SU-DHL-6 (cell line): ENCODE data around the gene GLOD4.

Experiments
- EZH2phosphoT487 ChIP-seq: fragments of 200-600 bp; sonication (generic), shearing (Covaris generic); conservative IDR thresholded peaks from 2 replicates; pipeline ENCODE4 v1.6.1; 2018; ENCODE audit warnings: mild to moderate bottlenecking, antibody characterized with exemption, low read length, moderate library complexity, mixed read lengths
- TF ChIP-seq, protein P1 (sequence below): fragments of 200-600 bp; sonication (generic); IDR thresholded peaks from one replicate; pipeline ENCODE4 v1.5.1; 2017; ENCODE audit warnings: antibody characterized with exemption, mild to moderate bottlenecking, low read length, moderate library complexity; ENCODE audit not compliant: insufficient read depth, poor library complexity, severe bottlenecking

- TF ChIP-seq, protein P1, sequence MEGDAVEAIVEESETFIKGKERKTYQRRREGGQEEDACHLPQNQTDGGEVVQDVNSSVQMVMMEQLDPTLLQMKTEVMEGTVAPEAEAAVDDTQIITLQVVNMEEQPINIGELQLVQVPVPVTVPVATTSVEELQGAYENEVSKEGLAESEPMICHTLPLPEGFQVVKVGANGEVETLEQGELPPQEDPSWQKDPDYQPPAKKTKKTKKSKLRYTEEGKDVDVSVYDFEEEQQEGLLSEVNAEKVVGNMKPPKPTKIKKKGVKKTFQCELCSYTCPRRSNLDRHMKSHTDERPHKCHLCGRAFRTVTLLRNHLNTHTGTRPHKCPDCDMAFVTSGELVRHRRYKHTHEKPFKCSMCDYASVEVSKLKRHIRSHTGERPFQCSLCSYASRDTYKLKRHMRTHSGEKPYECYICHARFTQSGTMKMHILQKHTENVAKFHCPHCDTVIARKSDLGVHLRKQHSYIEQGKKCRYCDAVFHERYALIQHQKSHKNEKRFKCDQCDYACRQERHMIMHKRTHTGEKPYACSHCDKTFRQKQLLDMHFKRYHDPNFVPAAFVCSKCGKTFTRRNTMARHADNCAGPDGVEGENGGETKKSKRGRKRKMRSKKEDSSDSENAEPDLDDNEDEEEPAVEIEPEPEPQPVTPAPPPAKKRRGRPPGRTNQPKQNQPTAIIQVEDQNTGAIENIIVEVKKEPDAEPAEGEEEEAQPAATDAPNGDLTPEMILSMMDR, result no peak
- TF ChIP-seq EZH2phosphoT487, result no peak
Observed at GRCh38 chr17:819251-819650, 37.2 kb upstream of the GLOD4 start.
